Prostate gland (tissue), 2 donors: ENCODE data around the gene ZNF888. TPM values are rescaled to one million over a fixed set of nuclear protein-coding genes. Genes with fewer than 3 reads are reported as not detected.

Experiments
- small RNA-seq, 2 donors: library from RNA; depleted of rRNA; stranded (forward); fragments of <200 nt; gene quantifications; one replicate each; pipeline ENCODE3, GENCODE V24; 2016
- total RNA-seq, 2 donors: library from RNA; depleted of rRNA; stranded (reverse); fragments of >200 nt; gene quantifications; one replicate each; pipeline ENCODE4 v1.1.0, GENCODE V29; 2016

The ZNF888 gene
- total RNA-seq, 2 donors from 2014 or later = 21.4 to 34.5 TPM

Small RNAs within 50 kb of the gene (small RNA-seq; reads per million reads assigned to genes)
- gene ZNF320 = 0 reads per million in 2 donors

Other genes with a start within 250 kb of the ZNF888 start
- 10 to 100 TPM; 12.0 to 15.3 TPM for gene ZNF611, start 188.4 kb downstream of the ZNF888 start, total RNA-seq
- 10 to 100 TPM in 1 of 2 donors, 1 to 10 TPM in 1; 8.7 to 21.2 TPM for gene ZNF600, start 136.6 kb downstream of the ZNF888 start, total RNA-seq
- gene ZNF28, start 101.8 kb downstream of the ZNF888 start, total RNA-seq = 10 to 100 TPM; 19.2 to 26.8 TPM
- gene ZNF468, start 65.8 kb downstream of the ZNF888 start, total RNA-seq = 10 to 100 TPM; 21.0 to 49.2 TPM
- 10 to 100 TPM; 20.0 to 42.9 TPM for gene ZNF320, start 25.8 kb downstream of the ZNF888 start, total RNA-seq
- gene ZNF816, start 39.5 kb upstream of the ZNF888 start, total RNA-seq = 10 to 100 TPM; 15.8 to 31.8 TPM
- under 1 TPM in 1 of 2 donors, not detected in 1; 0.40 TPM for gene ERVV-1, start 90.5 kb upstream of the ZNF888 start, total RNA-seq
- gene ERVV-2, start 121.3 kb upstream of the ZNF888 start, total RNA-seq = not detected
- 10 to 100 TPM; 26.0 to 93.4 TPM for gene ZNF160, start 180.0 kb upstream of the ZNF888 start, total RNA-seq
- 10 to 100 TPM; 13.7 to 22.8 TPM for gene ZNF415, start 209.5 kb upstream of the ZNF888 start, total RNA-seq
- gene ZNF347, start 235.6 kb upstream of the ZNF888 start, total RNA-seq = 10 to 100 TPM in 1 of 2 donors, 1 to 10 TPM in 1; 9.3 to 14.4 TPM